Natural killer cell (primary cell): ENCODE measurements around the gene ANKRD40. TPM values are rescaled to one million over a fixed set of nuclear protein-coding genes. Genes with fewer than 3 reads are reported as not detected.

Source experiments
- ATAC-seq, 3 donors: fragments of 150-1000 bp in 2 of 3; fragments of 200-7000 bp in 1 of 3; cut with Tn5 transposase; 1 replicate in 1 of 3; 2 replicates in 2 of 3; pipeline ENCODE4 v1.10.0; 2021; ENCODE audit warnings: mild to moderate bottlenecking in 2 of 3, moderate library complexity in 2 of 3
- DNase-seq, 2 donors: peaks; one replicate each; pipeline versions ENCODE4 v3.0.0 to v3.0.0-alpha.2; 2013 to 2021; ENCODE audit warnings: mixed read lengths in 1 of 2
- H3K27ac ChIP-seq: one replicate; pipeline ENCODE4 v1.5.1; 2013; ENCODE audit warnings: mild to moderate bottlenecking, low read length
- H3K27me3 ChIP-seq: one replicate; pipeline ENCODE4 v1.6.1; 2013; ENCODE audit warnings: low read length; ENCODE audit not compliant: control insufficient read depth, insufficient read depth
- H3K36me3 ChIP-seq: one replicate; pipeline ENCODE4 v1.6.1; 2013; ENCODE audit warnings: low read length; ENCODE audit not compliant: control insufficient read depth, insufficient read depth
- H3K4me1 ChIP-seq: one replicate; pipeline ENCODE4 v1.6.1; 2013; ENCODE audit warnings: low read length; ENCODE audit not compliant: control insufficient read depth, insufficient read depth
- H3K4me3 ChIP-seq: one replicate; pipeline ENCODE4 v1.5.1; 2013; ENCODE audit warnings: low read length
- H3K9me3 ChIP-seq: one replicate; pipeline ENCODE4 v1.6.1; 2013; ENCODE audit warnings: low read length; ENCODE audit not compliant: control insufficient read depth, insufficient read depth
- H3K27ac Mint-ChIP-seq, 2 donors: one replicate each; pipeline ENCODE4 v1.8.0; 2022; ENCODE audit warnings: mild to moderate bottlenecking in 2 of 2, mixed read lengths in 2 of 2, moderate library complexity in 1 of 2
- H3K27me3 Mint-ChIP-seq, 2 donors: one replicate each; pipeline ENCODE4 v1.8.0; 2022; ENCODE audit warnings: low read depth in 2 of 2, mixed read lengths in 2 of 2
- H3K36me3 Mint-ChIP-seq: one replicate; pipeline ENCODE4 v1.8.0; 2022; ENCODE audit warnings: mixed read lengths
- H3K4me1 Mint-ChIP-seq, 2 donors: one replicate each; pipeline ENCODE4 v1.8.0; 2022; ENCODE audit warnings: mixed read lengths in 2 of 2
- H3K4me3 Mint-ChIP-seq: one replicate; pipeline ENCODE4 v1.8.0; 2022; ENCODE audit warnings: mild to moderate bottlenecking, moderate library complexity, mixed read lengths
- H3K9me3 Mint-ChIP-seq, 2 donors: one replicate each; pipeline ENCODE4 v1.8.0; 2022; ENCODE audit warnings: mixed read lengths in 2 of 2
- WGBS: methylation state at CpG from one replicate; pipeline ENCODE4 v1.1.7; 2013; ENCODE audit warnings: missing lambda C conversion rate; ENCODE audit not compliant: insufficient coverage; 5-methylcytosine and 5-hydroxymethylcytosine counted together
- intact Hi-C: fragments of 100-400 bp; cut with micrococcal nuclease; formaldehyde crosslinking; loops from one replicate; pipeline ENCODE4 v1.14.2; 2022
- total RNA-seq, 4 donors: library from RNA; stranded (reverse); fragments of 120-200 nt in 1 of 4; gene quantifications; one replicate each; pipeline versions ENCODE4 v1.2.3 to v1.2.4, GENCODE V29; 2013 to 2022
- TF ChIP-seq, protein P1 (sequence below): fragments of 200-600 bp; IDR thresholded peaks from one replicate; pipeline ENCODE4 v1.8.0; 2022; ENCODE audit warnings: antibody characterized with exemption

Gene ANKRD40
- total RNA-seq, 3 donors from 2014 or later (not counting 1 experiment from before 2014, with no cell fraction given) = 22.1 to 32.0 (median 30.8) TPM

- WGBS = 89% methylated on average over 5 of the region's 5 CpGs
- Mint-ChIP-seq H3K4me3 (no peak overlapping the region), H3K9me3 (no peaks in the 10 kb centered on the region), H3K4me1 (peaks cover 0 to 11% of the 10 kb centered on the region in 2 donors), H3K27ac (no peak overlapping the region), H3K36me3 (no peaks in the 10 kb centered on the region), H3K27me3 (peaks cover 19 to 22% of the 10 kb centered on the region in 2 donors)
- intact Hi-C loops = loop anchor here (10.0 kb wide), 1 partner anchor 139 kb away; the partner anchor contains the start of gene SPATA20
- no peaks in the 10 kb centered on the region for H3K9me3 ChIP-seq
- H3K4me3 ChIP-seq = no peak overlapping the region
- no peak for ATAC-seq
- H3K27ac ChIP-seq = no peak overlapping the region
- H3K36me3 ChIP-seq = no peaks in the 10 kb centered on the region
- no peaks in the 10 kb centered on the region for H3K27me3 ChIP-seq
- TF ChIP-seq, protein P1, sequence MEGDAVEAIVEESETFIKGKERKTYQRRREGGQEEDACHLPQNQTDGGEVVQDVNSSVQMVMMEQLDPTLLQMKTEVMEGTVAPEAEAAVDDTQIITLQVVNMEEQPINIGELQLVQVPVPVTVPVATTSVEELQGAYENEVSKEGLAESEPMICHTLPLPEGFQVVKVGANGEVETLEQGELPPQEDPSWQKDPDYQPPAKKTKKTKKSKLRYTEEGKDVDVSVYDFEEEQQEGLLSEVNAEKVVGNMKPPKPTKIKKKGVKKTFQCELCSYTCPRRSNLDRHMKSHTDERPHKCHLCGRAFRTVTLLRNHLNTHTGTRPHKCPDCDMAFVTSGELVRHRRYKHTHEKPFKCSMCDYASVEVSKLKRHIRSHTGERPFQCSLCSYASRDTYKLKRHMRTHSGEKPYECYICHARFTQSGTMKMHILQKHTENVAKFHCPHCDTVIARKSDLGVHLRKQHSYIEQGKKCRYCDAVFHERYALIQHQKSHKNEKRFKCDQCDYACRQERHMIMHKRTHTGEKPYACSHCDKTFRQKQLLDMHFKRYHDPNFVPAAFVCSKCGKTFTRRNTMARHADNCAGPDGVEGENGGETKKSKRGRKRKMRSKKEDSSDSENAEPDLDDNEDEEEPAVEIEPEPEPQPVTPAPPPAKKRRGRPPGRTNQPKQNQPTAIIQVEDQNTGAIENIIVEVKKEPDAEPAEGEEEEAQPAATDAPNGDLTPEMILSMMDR = no peak
- H3K4me1 ChIP-seq = no peaks in the 10 kb centered on the region
- no peak for DNase-seq
Measured at GRCh38 chr17:50684288-50684611, 23.5 kb downstream of the ANKRD40 start.

- no peak overlapping the region for H3K27ac Mint-ChIP-seq
- Histone ChIP-seq H3K27ac (no peak overlapping the region), H3K27me3 (no peaks in the 10 kb centered on the region), H3K4me3 (no peak overlapping the region), H3K36me3 (no peaks in the 10 kb centered on the region), H3K4me1 (no peaks in the 10 kb centered on the region), H3K9me3 (no peaks in the 10 kb centered on the region)
- H3K36me3 Mint-ChIP-seq = no peaks in the 10 kb centered on the region
- intact Hi-C loops = loop anchor here (10.0 kb wide), 1 partner anchor 139 kb away; the partner anchor contains the start of gene SPATA20
- ATAC-seq = no peak
- DNase-seq = no peak
- H3K27me3 Mint-ChIP-seq = peaks cover 19 to 22% of the 10 kb centered on the region in 2 donors
- TF ChIP-seq, protein P1 = no peak
- H3K4me1 Mint-ChIP-seq = peaks cover 0 to 11% of the 10 kb centered on the region in 2 donors
- WGBS = 89% methylated on average over 28 of the region's 28 CpGs
- H3K4me3 Mint-ChIP-seq = no peak overlapping the region
- H3K9me3 Mint-ChIP-seq = no peaks in the 10 kb centered on the region
Measured at GRCh38 chr17:50683434-50684287, 24.1 kb downstream of the ANKRD40 start.

- Histone ChIP-seq H3K4me1 (no peaks in the 10 kb centered on the region), H3K36me3 (no peaks in the 10 kb centered on the region), H3K9me3 (no peaks in the 10 kb centered on the region), H3K27ac (no peak overlapping the region), H3K27me3 (no peaks in the 10 kb centered on the region), H3K4me3 (no peak overlapping the region)
- TF ChIP-seq, protein P1 = no peak
- intact Hi-C loops = loop anchor here (10.0 kb wide), 1 partner anchor 138 kb away; the partner anchor contains the start of gene SPATA20
- Mint-ChIP-seq H3K27me3 (peaks cover 19 to 22% of the 10 kb centered on the region in 2 donors), H3K9me3 (no peaks in the 10 kb centered on the region), H3K4me3 (no peak overlapping the region), H3K27ac (no peak overlapping the region), H3K36me3 (no peaks in the 10 kb centered on the region), H3K4me1 (peaks cover 0 to 11% of the 10 kb centered on the region in 2 donors)
- 86% methylated on average over 3 of the region's 3 CpGs for WGBS
- DNase-seq = no peak
- no peak for ATAC-seq
Measured at GRCh38 chr17:50682938-50683337, 24.8 kb downstream of the ANKRD40 start.
